ENCODE measurements around the gene SUSD5. TPM values are rescaled to one million over a fixed set of nuclear protein-coding genes. Genes with fewer than 3 reads are reported as not detected.
"Not testable (repeated sequence)": the region's sequence is repeated elsewhere in the genome, so short reads cannot be mapped to it uniquely, and the experiment has no call there.

Gene SUSD5
- total RNA-seq, 2 experiments from 2014 or later: not detected

GRCh38 chr3:33122991-33123390 lies 95.6 kb downstream of the SUSD5 start:
- H3K9me3 Mint-ChIP-seq: no peaks in the 10 kb centered on the region
- intact Hi-C loops (cut with micrococcal nuclease): no loop called here
- no peak for DNase-seq
- H3K27me3 Mint-ChIP-seq: no peaks in the 10 kb centered on the region
- peaks cover 24% of the 10 kb centered on the region for H3K4me1 Mint-ChIP-seq (ENCODE audit: low read depth)
- CTCF ChIA-PET: interaction anchor here (1.2 to 1.9 kb wide), 2 partner anchors 8 to 250 kb away, joined by 4 to 9 read pairs; no protein-coding TSS in a partner anchor
- POLR2A ChIA-PET: no interaction called here
- no peak overlapping the region for H3K27ac Mint-ChIP-seq
- H3K36me3 Mint-ChIP-seq: peaks cover 19% of the 10 kb centered on the region
- H3K4me3 Mint-ChIP-seq: no peak overlapping the region

GRCh38 chr3:33119891-33120290 lies 98.7 kb downstream of the SUSD5 start:
- no peak for DNase-seq
- Mint-ChIP-seq H3K36me3 (peaks cover 12% of the 10 kb centered on the region), H3K4me1 (ENCODE audit: low read depth) (peaks cover 40% of the 10 kb centered on the region), H3K9me3 (no peaks in the 10 kb centered on the region), H3K27ac (no peak overlapping the region), H3K4me3 (no peak overlapping the region), H3K27me3 (no peaks in the 10 kb centered on the region)
- POLR2A ChIA-PET: no interaction called here
- CTCF ChIA-PET: no interaction called here
- intact Hi-C loops (cut with micrococcal nuclease): loop anchor here (10.0 kb wide), 2 partner anchors 435 to 675 kb away; partner anchors contain the start of genes CNOT10 and PDCD6IP

DNA sequence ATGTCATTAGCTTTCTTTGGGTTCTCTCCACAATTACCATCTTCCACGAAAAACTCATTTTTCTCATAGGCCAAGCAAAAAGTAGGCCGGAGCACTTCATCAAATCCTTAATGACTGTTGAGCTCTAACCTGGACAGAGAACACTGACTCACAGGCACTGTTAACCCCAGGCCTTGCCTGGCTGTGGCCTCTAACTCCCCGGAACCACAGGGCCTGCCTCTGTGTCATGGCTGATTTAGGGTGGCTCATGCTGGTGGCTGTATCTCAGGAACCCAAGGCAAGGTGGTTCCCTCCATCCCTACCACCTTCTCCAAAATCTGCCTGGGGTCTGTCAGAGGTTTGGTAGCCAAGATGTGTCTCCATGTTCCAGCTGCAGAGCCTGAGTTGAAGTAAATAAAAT lies 101.1 kb downstream of the SUSD5 start:
- Mint-ChIP-seq H3K27me3 (no peaks in the 10 kb centered on the region), H3K36me3 (peaks cover 4% of the 10 kb centered on the region), H3K4me1 (ENCODE audit: low read depth) (peaks cover 42% of the 10 kb centered on the region), H3K9me3 (no peaks in the 10 kb centered on the region), H3K4me3 (no peak overlapping the region), H3K27ac (no peak overlapping the region)
- intact Hi-C loops (cut with micrococcal nuclease): loop anchor here (10.0 kb wide), 2 partner anchors 433 to 677 kb away; partner anchors contain the start of genes CNOT10 and PDCD6IP
- ChIA-PET POLR2A (no interaction called here), CTCF (interaction anchor here (0.6 to 6.4 kb wide), 3 partner anchors 15 to 285 kb away, joined by 3 to 53 read pairs (median 4); no protein-coding TSS in a partner anchor)
- DNase-seq: peak; percentile 37

DNA sequence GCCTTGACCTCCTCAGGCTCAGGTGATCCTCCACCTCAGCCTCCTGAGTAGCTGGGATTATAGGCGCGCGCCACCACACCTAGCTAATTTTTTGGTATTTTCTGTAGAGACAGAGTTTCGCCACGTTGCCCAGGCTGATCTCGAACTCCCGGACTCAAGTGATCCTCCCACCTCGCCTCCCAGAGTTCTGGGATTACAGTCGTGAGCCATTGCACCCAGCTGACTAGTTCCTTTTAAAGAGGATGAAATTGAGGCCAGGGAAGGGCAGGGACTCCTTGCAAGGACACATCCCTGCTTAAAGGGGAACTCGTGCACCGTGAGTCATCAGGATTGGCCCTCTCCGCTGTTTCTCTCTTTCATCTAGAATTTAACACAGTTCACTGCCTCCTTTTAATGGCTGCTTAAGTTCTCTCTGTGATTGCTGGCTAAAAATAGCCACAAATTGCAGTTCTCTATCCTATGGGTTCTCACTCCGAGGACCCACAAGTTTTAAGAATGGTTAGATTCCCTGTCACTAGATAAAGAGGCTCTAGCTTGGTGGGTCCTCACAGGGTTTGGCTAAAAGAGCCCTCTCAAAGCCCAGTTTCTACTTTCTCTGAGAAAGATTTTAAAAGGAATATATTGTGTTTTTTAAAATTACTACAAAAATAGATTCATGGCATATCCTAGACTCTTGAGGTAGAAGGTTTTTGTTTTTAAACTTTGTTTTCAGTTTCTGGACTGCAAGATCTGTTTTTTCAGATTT lies 103.4 kb downstream of the SUSD5 start:
- intact Hi-C loops (cut with micrococcal nuclease): loop anchor here (1.0 to 10.0 kb wide), 5 partner anchors 9 to 680 kb away; partner anchors contain the start of genes CNOT10, DYNC1LI1 and PDCD6IP
- H3K27ac Mint-ChIP-seq: no peak overlapping the region
- POLR2A ChIA-PET: interaction anchor here (0.7 to 2.1 kb wide), 3 partner anchors 20 to 683 kb away, joined by 3 to 8 read pairs (median 3); partner anchors contain the start of gene PDCD6IP

GRCh38 chr3:33114622-33115023 lies 104.0 kb downstream of the SUSD5 start:
- H3K27ac Mint-ChIP-seq: peak overlapping the region; percentile 68
- CTCF ChIA-PET: interaction anchor here (1.3 to 6.4 kb wide), 2 partner anchors 10 to 17 kb away, joined by 3 to 53 read pairs; no protein-coding TSS in a partner anchor
- peaks cover 59% of the 10 kb centered on the region for H3K4me1 Mint-ChIP-seq (ENCODE audit: low read depth)
- POLR2A ChIA-PET: interaction anchor here (0.7 to 2.1 kb wide), 3 partner anchors 20 to 684 kb away, joined by 3 to 8 read pairs (median 3); partner anchors contain the start of gene PDCD6IP
- H3K36me3 Mint-ChIP-seq: no peaks in the 10 kb centered on the region
- H3K9me3 Mint-ChIP-seq: no peaks in the 10 kb centered on the region
- intact Hi-C loops (cut with micrococcal nuclease): loop anchor here (1.0 to 10.0 kb wide), 8 partner anchors 10 to 680 kb away; partner anchors contain the start of genes CCR4, CNOT10, DYNC1LI1 and GLB1
- DNase-seq: no peak
- H3K4me3 Mint-ChIP-seq: peak overlapping the region; percentile 80
- H3K27me3 Mint-ChIP-seq: no peaks in the 10 kb centered on the region

More for the DNA sequence above, 103.4 kb downstream of the SUSD5 start:
- Mint-ChIP-seq H3K4me3 (peak overlapping the region; percentile 53), H3K9me3 (no peaks in the 10 kb centered on the region), H3K36me3 (no peaks in the 10 kb centered on the region), H3K27me3 (no peaks in the 10 kb centered on the region), H3K4me1 (ENCODE audit: low read depth) (peaks cover 59% of the 10 kb centered on the region)
- no peak for DNase-seq
- CTCF ChIA-PET: interaction anchor here (0.8 to 6.4 kb wide), 4 partner anchors 14 to 41 kb away, joined by 3 to 53 read pairs (median 4); no protein-coding TSS in a partner anchor

GRCh38 chr3:33113772-33114621 lies 104.6 kb downstream of the SUSD5 start, which contains the start of gene CRTAP:
CRTAP (plus strand) TSS chr3:33114014; CDS start chr3:33114078, 64 bp downstream.
- ChIA-PET POLR2A (interaction anchor here (1.0 to 2.1 kb wide), 3 partner anchors 19 to 684 kb away, joined by 3 to 8 read pairs (median 3); partner anchors contain the start of gene PDCD6IP), CTCF (interaction anchor here (1.3 to 6.4 kb wide), 2 partner anchors 11 to 18 kb away, joined by 3 to 53 read pairs; no protein-coding TSS in a partner anchor)
- peak within 1 kb of the TSS; percentile 73 for H3K27ac Mint-ChIP-seq
- H3K9me3 Mint-ChIP-seq: no peaks in the 10 kb centered on the region
- H3K27me3 Mint-ChIP-seq: no peaks in the 10 kb centered on the region
- H3K36me3 Mint-ChIP-seq: no peaks in the 10 kb centered on the region
- peak within 1 kb of the TSS; percentile 80 for H3K4me3 Mint-ChIP-seq
- DNase-seq: peak; percentile 91
- intact Hi-C loops (cut with micrococcal nuclease): loop anchor here (1.0 to 10.0 kb wide), 7 partner anchors 17 to 681 kb away; partner anchors contain the start of genes CCR4, CNOT10, DYNC1LI1 and GLB1
- peaks cover 59% of the 10 kb centered on the region for H3K4me1 Mint-ChIP-seq (ENCODE audit: low read depth)

- peak overlapping the region; percentile 52 for H3K27ac Mint-ChIP-seq
- intact Hi-C loops (cut with micrococcal nuclease): loop anchor here (1.0 to 10.0 kb wide), 6 partner anchors 13 to 683 kb away; partner anchors contain the start of genes CCR4, CNOT10, PDCD6IP and UBP1
- CTCF ChIA-PET: interaction anchor here (0.8 to 1.9 kb wide), 4 partner anchors 17 to 81 kb away, joined by 3 to 7 read pairs (median 4); no protein-coding TSS in a partner anchor
- H3K4me1 Mint-ChIP-seq (ENCODE audit: low read depth): peaks cover 41% of the 10 kb centered on the region
- H3K9me3 Mint-ChIP-seq: no peaks in the 10 kb centered on the region
- DNase-seq: peak; percentile 45
- POLR2A ChIA-PET: interaction anchor here (0.6 to 1.7 kb wide), 4 partner anchors 15 to 268 kb away, joined by 3 to 4 read pairs (median 3); partner anchors contain the start of genes GLB1 and TMPPE
- no peaks in the 10 kb centered on the region for H3K27me3 Mint-ChIP-seq
- H3K4me3 Mint-ChIP-seq: no peak overlapping the region
- H3K36me3 Mint-ChIP-seq: no peaks in the 10 kb centered on the region
Observed at GRCh38 chr3:33111581-33111980, 107.0 kb downstream of the SUSD5 start.

GRCh38 chr3:33106854-33107253 lies 111.8 kb downstream of the SUSD5 start:
- H3K4me1 Mint-ChIP-seq (ENCODE audit: low read depth): peaks cover 11% of the 10 kb centered on the region
- H3K27ac Mint-ChIP-seq; DNase-seq; H3K9me3 Mint-ChIP-seq; intact Hi-C loops (cut with micrococcal nuclease); H3K36me3 Mint-ChIP-seq; H3K27me3 Mint-ChIP-seq; H3K4me3 Mint-ChIP-seq; POLR2A ChIA-PET; CTCF ChIA-PET: not testable (repeated sequence)

GRCh38 chr3:33105341-33105948 lies 113.2 kb downstream of the SUSD5 start:
- POLR2A ChIA-PET: no interaction called here
- intact Hi-C loops (cut with micrococcal nuclease): no loop called here
- DNase-seq: no peak
- no peaks in the 10 kb centered on the region for H3K4me1 Mint-ChIP-seq (ENCODE audit: low read depth)
- no peaks in the 10 kb centered on the region for H3K9me3 Mint-ChIP-seq
- no peaks in the 10 kb centered on the region for H3K27me3 Mint-ChIP-seq
- H3K4me3 Mint-ChIP-seq: no peak overlapping the region
- H3K27ac Mint-ChIP-seq: no peak overlapping the region
- CTCF ChIA-PET: interaction anchor here (1.2 to 1.8 kb wide), 3 partner anchors 26 to 267 kb away, joined by 3 to 5 read pairs (median 4); no protein-coding TSS in a partner anchor
- no peaks in the 10 kb centered on the region for H3K36me3 Mint-ChIP-seq

- DNase-seq: no peak
- Mint-ChIP-seq H3K36me3 (no peaks in the 10 kb centered on the region), H3K27ac (no peak overlapping the region), H3K4me3 (no peak overlapping the region), H3K27me3 (no peaks in the 10 kb centered on the region), H3K4me1 (ENCODE audit: low read depth) (no peaks in the 10 kb centered on the region), H3K9me3 (no peaks in the 10 kb centered on the region)
- ChIA-PET CTCF (interaction anchor here (1.2 to 1.8 kb wide), 3 partner anchors 26 to 267 kb away, joined by 3 to 5 read pairs (median 4); no protein-coding TSS in a partner anchor), POLR2A (no interaction called here)
- intact Hi-C loops (cut with micrococcal nuclease): no loop called here
Observed at GRCh38 chr3:33104803-33105202, 113.8 kb downstream of the SUSD5 start.

GRCh38 chr3:33103480-33103879 lies 115.1 kb downstream of the SUSD5 start:
- ChIA-PET POLR2A (no interaction called here), CTCF (interaction anchor here (1.0 to 1.1 kb wide), 2 partner anchors 156 to 168 kb away, joined by 3 read pairs; no protein-coding TSS in a partner anchor)
- Mint-ChIP-seq H3K4me1 (ENCODE audit: low read depth) (no peaks in the 10 kb centered on the region), H3K36me3 (no peaks in the 10 kb centered on the region), H3K4me3 (no peak overlapping the region), H3K27ac (no peak overlapping the region), H3K27me3 (no peaks in the 10 kb centered on the region), H3K9me3 (no peaks in the 10 kb centered on the region)
- intact Hi-C loops (cut with micrococcal nuclease): no loop called here
- DNase-seq: no peak
